K562 (cell line): ENCODE data around the gene POU4F1. TPM values are rescaled to one million over a fixed set of nuclear protein-coding genes. Genes with fewer than 3 reads are reported as not detected.

Experiments used
- ATAC-seq: fragments of 200-7000 bp; cut with Tn5 transposase; 3 replicates; pipeline ENCODE4 v1.9.1; 2020; ENCODE audit warnings: moderate library complexity
- BruUV-seq: library from RNA; stranded (reverse); fragments of 400-500 nt; replicated peaks from 2 replicates; lab custom pipeline; 2021; lab: Mats Ljungman, UMichigan
- CTCF ChIA-PET: fragments of 300-600 bp; formaldehyde crosslinking; extraction: SDS; loops from one replicate; lab custom pipeline; 2021; ENCODE audit warnings: low intra/inter-chr PET ratio; lab: Yijun Ruan, JAX
- POLR2A ChIA-PET: fragments of 300-600, 350-650 bp; sonication (Branson Sonifier 250); formaldehyde crosslinking; extraction: SDS; loops from one replicate; lab custom pipeline; 2021; ENCODE audit warnings: antibody characterized with exemption, inconsistent platforms; lab: Yijun Ruan, JAX
- DNase-seq, 4 experiments: peaks; one replicate each; pipeline versions ENCODE4 v3.0.0 to v3.0.0-alpha.2; 2011 to 2018; ENCODE audit warnings: low spot score in 3 of 4, mixed read lengths in 3 of 4; ENCODE audit errors: extremely low read depth in 1 of 4
- FAIRE-seq: peaks from 2 replicates; lab custom pipeline; 2011; peaks lifted over from hg19 to GRCh38; lab: Jason Lieb, UNC
- H2AFZ ChIP-seq: 2 replicates; pipeline ENCODE4 v1.6.0; 2011; ENCODE audit warnings: low read depth, low read length, control low read depth, inconsistent platforms
- H3K27ac ChIP-seq: fragments of 200-600 bp; 3 replicates; pipeline ENCODE4 v1.8.0; 2011; ENCODE audit warnings: low read depth, mild to moderate bottlenecking, control low read depth, inconsistent platforms, low read length, moderate library complexity, mixed read lengths; ENCODE audit errors: extremely low read depth
- H3K27me3 ChIP-seq, 2 experiments: fragments of 300-600 bp in 1 of 2; 2 replicates in 1 of 2; 3 replicates in 1 of 2; pipeline versions ENCODE4 v1.6.0 to v1.8.0; 2011; ENCODE audit warnings: inconsistent platforms in 2 of 2, low read length in 2 of 2, mild to moderate bottlenecking in 1 of 2, mixed read lengths in 1 of 2, moderate library complexity in 1 of 2; ENCODE audit not compliant: control insufficient read depth in 2 of 2, insufficient read depth in 2 of 2
- H3K36me3 ChIP-seq: fragments of 300-600 bp; 3 replicates; pipeline ENCODE4 v1.8.0; 2011; ENCODE audit warnings: mild to moderate bottlenecking, low read length, inconsistent platforms; ENCODE audit not compliant: control insufficient read depth, insufficient read depth
- H3K4me1 ChIP-seq, 2 experiments: fragments of 200-600 bp in 1 of 2; replicated peaks in 1 of 2; 2 replicates in 1 of 2; 3 replicates in 1 of 2; pipeline versions ENCODE4 v1.5.1 to v1.8.0; 2011; ENCODE audit warnings: inconsistent platforms in 2 of 2, low read length in 2 of 2, mild to moderate bottlenecking in 1 of 2, mixed read lengths in 1 of 2, moderate library complexity in 1 of 2; ENCODE audit not compliant: control insufficient read depth in 2 of 2, insufficient read depth in 2 of 2
- H3K4me2 ChIP-seq: 2 replicates; pipeline ENCODE4 v1.6.1; 2011; ENCODE audit warnings: low read length, control low read depth, inconsistent platforms, mixed read lengths; ENCODE audit not compliant: insufficient read depth
- H3K4me3 ChIP-seq: fragments of 200-600 bp; sonication (generic), shearing (Covaris generic); 2 replicates; pipeline ENCODE4 v1.5.1; 2016; ENCODE audit warnings: control low read depth, inconsistent platforms
- H3K79me2 ChIP-seq: fragments of 200-600 bp; 3 replicates; pipeline ENCODE4 v1.8.0; 2011; ENCODE audit warnings: low read length, inconsistent platforms; ENCODE audit not compliant: control insufficient read depth, insufficient read depth
- H3K9ac ChIP-seq, 2 experiments: 2 replicates each; pipeline versions ENCODE4 v1.6.0 to v1.6.1; 2011; ENCODE audit warnings: low read depth in 2 of 2, low read length in 2 of 2, control low read depth in 1 of 2, inconsistent platforms in 1 of 2, mild to moderate bottlenecking in 1 of 2, mixed read lengths in 1 of 2; ENCODE audit not compliant: insufficient read depth in 1 of 2
- H3K9me1 ChIP-seq: one replicate; pipeline ENCODE4 v1.6.0; 2011; ENCODE audit warnings: inconsistent platforms, mild to moderate bottlenecking, low read length, moderate library complexity; ENCODE audit not compliant: control insufficient read depth, insufficient read depth
- H3K9me3 ChIP-seq: replicated peaks from 2 replicates; pipeline ENCODE4 v1.5.1; 2011; ENCODE audit warnings: low read depth, low read length, inconsistent platforms; ENCODE audit not compliant: control insufficient read depth, insufficient read depth
- H4K20me1 ChIP-seq: replicated peaks from 2 replicates; pipeline ENCODE4 v1.6.1; 2011; ENCODE audit warnings: low read length, inconsistent platforms, mixed read lengths; ENCODE audit not compliant: control insufficient read depth, insufficient read depth
- CXXC5 ChIP-seq: fragments of 250-450 bp; sonication (Bioruptor Pico); IDR thresholded peaks from 2 replicates; pipeline ENCODE4 v1.8.0; 2022; ENCODE audit warnings: inconsistent platforms, mild to moderate bottlenecking, moderate library complexity
- DACH1 ChIP-seq: fragments of 450-650 bp; IDR thresholded peaks from 2 replicates; pipeline ENCODE4 v1.6.1; 2018; ENCODE audit not compliant: partially characterized antibody
- GATAD2A ChIP-seq: fragments of 450-650 bp; IDR thresholded peaks from 2 replicates; pipeline ENCODE4 v1.6.1; 2017
- HMG20B ChIP-seq: fragments of 250-450 bp; sonication (Bioruptor Pico); IDR thresholded peaks from 2 replicates; pipeline ENCODE4 v1.5.0; 2021; ENCODE audit warnings: mild to moderate bottlenecking
- KLF13 ChIP-seq: fragments of 450-650 bp; IDR thresholded peaks from 2 replicates; pipeline ENCODE4 v1.6.1; 2016; ENCODE audit warnings: missing genetic modification characterization, low read depth, mild to moderate bottlenecking, missing compliant biosample characterization, moderate library complexity, borderline replicate concordance
- L3MBTL2 ChIP-seq: fragments of 450-650 bp; IDR thresholded peaks from 2 replicates; pipeline ENCODE4 v1.6.1; 2016; ENCODE audit warnings: mild to moderate bottlenecking, moderate library complexity
- NFRKB ChIP-seq: fragments of 450-650 bp; IDR thresholded peaks from 2 replicates; pipeline ENCODE4 v1.6.1; 2016; ENCODE audit warnings: low read depth
- ZNF282 ChIP-seq: sonication (generic); formaldehyde crosslinking; IDR thresholded peaks from 2 replicates; pipeline ENCODE4 v1.8.1; 2023; ENCODE audit warnings: missing genetic modification reagents
- ZNF551 ChIP-seq: fragments of 250-450 bp; sonication (Bioruptor Pico); IDR thresholded peaks from 2 replicates; pipeline ENCODE4 v1.5.0; 2021; ENCODE audit warnings: mild to moderate bottlenecking, moderate library complexity
- ZNF57 ChIP-seq: fragments of 450-650 bp; formaldehyde crosslinking; IDR thresholded peaks from 2 replicates; pipeline ENCODE4 v1.4.0; 2020; ENCODE audit warnings: mild to moderate bottlenecking, moderate library complexity
- ZNF707 ChIP-seq: fragments of 250-450 bp; sonication (Bioruptor Pico); conservative IDR thresholded peaks from 2 replicates; pipeline ENCODE4 v1.8.0; 2022; ENCODE audit warnings: inconsistent platforms, mild to moderate bottlenecking, moderate library complexity
- WGBS: fragments of 100-300 bp; shearing (Covaris generic); methylation state at CpG from one replicate; pipeline ENCODE4 v1.1.6; 2016; ENCODE audit warnings: low coverage, mixed read lengths; ENCODE audit not compliant: insufficient coverage; ENCODE audit errors: missing lambda C conversion rate; 5-methylcytosine and 5-hydroxymethylcytosine counted together
- in situ Hi-C: fragments of 300-500 bp; cut with MboI; formaldehyde crosslinking; loops from 4 replicates; pipeline ENCODE4 v1.15.0; 2018; ENCODE audit warnings: inconsistent platforms, mixed read lengths
- intact Hi-C: fragments of 100-400 bp; cut with micrococcal nuclease; formaldehyde crosslinking; loops from 2 replicates; pipeline ENCODE4 v1.14.2; 2022
- polyA plus RNA-seq, 8 experiments: library from polyadenylated mRNA; depleted of rRNA in 4 of 8; stranded (reverse) in 5 of 8; unstranded in 3 of 8; fragments of >200 nt; fragmentation: Nextera tagmentation in 2 of 8; fragmentation: Illumina TruSeq in 1 of 8; extraction: Ambion mirVana in 2 of 8; extraction: Trizol in 1 of 8; gene quantifications; 2 replicates each; pipeline versions ENCODE4 v1.2.1 to v1.2.3, GENCODE V29; 2011 to 2014; ENCODE audit warnings: inconsistent platforms in 1 of 8, missing spikeins in 1 of 8
- total RNA-seq, 7 experiments: library from RNA; depleted of rRNA in 6 of 7; stranded (reverse); fragments of >200 nt in 6 of 7; fragmentation: Illumina TruSeq in 2 of 7; extraction: Trizol in 2 of 7; gene quantifications; 2 replicates each; pipeline versions ENCODE4 v1.2.1 to v1.2.3, GENCODE V29; 2011 to 2021; ENCODE audit warnings: low replicate concordance in 1 of 7
- TF ChIP-seq, protein P1 (sequence below): fragments of 150-350 bp; conservative IDR thresholded peaks from 2 replicates; pipeline ENCODE4 v1.6.1; 2014; ENCODE audit warnings: low read length
- TF ChIP-seq, protein P2 (sequence below): fragments of 450-650 bp; IDR thresholded peaks from 2 replicates; pipeline ENCODE4 v1.6.1; 2018; ENCODE audit not compliant: partially characterized antibody
- TF ChIP-seq, protein P3 (sequence below): sonication (generic); IDR thresholded peaks from 2 replicates; pipeline ENCODE4 v1.6.1; 2016

POU4F1 gene
- total and polyA plus RNA-seq, 9 of the 15 experiments (the other 6 are each of a cell fraction or from before 2014, with no cell fraction given): 0.61 to 2.8 (median 1.5) TPM

DNA sequence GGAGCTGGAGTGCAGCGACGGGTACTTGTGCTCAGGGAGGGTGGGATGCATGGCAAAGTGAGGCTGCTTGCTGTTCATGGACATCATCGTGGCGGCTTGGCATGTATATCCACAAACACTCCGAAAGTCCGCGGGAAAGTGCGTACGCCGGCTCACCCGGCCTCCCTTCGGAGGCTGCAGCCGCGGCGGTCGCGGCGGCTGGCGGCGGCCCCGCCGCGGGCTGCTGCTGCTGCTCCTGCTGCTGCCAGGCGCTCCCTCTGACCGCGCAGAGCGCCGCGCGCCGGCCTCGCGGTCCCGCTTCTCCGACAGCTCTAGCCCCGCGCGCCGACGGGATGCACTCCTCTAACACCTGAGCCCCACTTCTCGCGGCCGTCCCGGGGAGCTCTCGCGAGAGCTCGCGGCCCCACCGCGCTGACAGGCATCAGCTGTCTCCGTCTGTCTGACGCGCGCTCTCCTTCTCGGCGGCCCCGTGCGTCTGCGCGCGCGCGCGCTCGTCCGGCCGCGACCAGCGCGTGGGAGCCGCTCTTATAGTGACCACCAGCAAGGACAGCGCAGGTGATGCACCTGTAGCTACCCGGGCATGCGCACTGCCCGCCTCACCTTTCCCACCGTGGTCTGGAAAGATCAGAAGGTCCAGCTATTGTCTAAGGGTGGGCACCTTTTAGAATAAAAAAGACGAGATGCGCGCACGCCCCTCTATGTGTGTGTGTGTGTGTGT lies at the start of gene POU4F1 (continued):
- TF ChIP-seq L3MBTL2: peak; percentile 95
- TF ChIP-seq GATAD2A: no peak
- TF ChIP-seq HMG20B (CRISPR knock-in tag): no peak
- TF ChIP-seq ZNF57: no peak
- TF ChIP-seq ZNF707 (CRISPR knock-in tag): no peak
- TF ChIP-seq NFRKB: no peak
- peak; percentile 78 for TF ChIP-seq CXXC5 (CRISPR knock-in tag)
- peak; percentile 58 for TF ChIP-seq DACH1

DNA sequence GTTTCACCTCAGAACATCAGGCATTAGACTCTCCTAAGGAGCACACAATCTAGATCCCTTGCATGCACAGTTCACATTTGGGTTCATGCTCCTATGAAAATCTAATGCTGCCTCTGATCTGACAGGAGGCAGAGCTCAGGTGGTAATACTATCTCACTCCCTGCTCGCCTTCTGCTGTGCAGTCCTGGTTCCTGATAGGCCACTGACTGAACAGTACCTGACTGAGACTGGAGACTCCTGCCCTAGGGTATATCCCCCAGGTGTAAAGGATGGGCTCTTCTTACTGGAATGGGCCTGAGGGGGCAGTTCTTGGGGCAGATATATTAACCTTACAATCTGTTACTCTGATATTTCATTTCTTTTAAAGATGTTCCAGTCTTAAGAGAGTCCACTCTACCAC lies 49.3 kb upstream of the POU4F1 start:
- no TSS peak for BruUV-seq
- Histone ChIP-seq H3K27me3 (no peaks in the 10 kb centered on the region), H3K79me2 (peaks cover 97% of the 10 kb centered on the region), H3K36me3 (peaks cover 6% of the 10 kb centered on the region; the same call in 2 of the 3 replicates), H4K20me1 (peaks cover 34% of the 10 kb centered on the region), H3K27ac (no peak overlapping the region), H3K4me3 (no peak overlapping the region), H3K9me1 (peaks cover 4% of the 10 kb centered on the region), H3K4me2 (no peak overlapping the region), H3K9me3 (no peaks in the 10 kb centered on the region), H3K9ac (no peak overlapping the region), H2AFZ (no peak overlapping the region), H3K4me1 (peaks cover 4 to 24% of the 10 kb centered on the region in 2 experiments; a peak in 3 of 5 replicates)
- FAIRE-seq (no peak), DNase-seq (no peak), ATAC-seq (no peak; the same call in 2 of the 3 replicates)
- POLR2A ChIA-PET: no interaction called here
- CTCF ChIA-PET: no interaction called here
- 33% methylated on average over 1 of the region's 1 CpG for WGBS
- in situ Hi-C loops (no loop called here), intact Hi-C loops (no loop called here)
- TF ChIP-seq, protein P1, sequence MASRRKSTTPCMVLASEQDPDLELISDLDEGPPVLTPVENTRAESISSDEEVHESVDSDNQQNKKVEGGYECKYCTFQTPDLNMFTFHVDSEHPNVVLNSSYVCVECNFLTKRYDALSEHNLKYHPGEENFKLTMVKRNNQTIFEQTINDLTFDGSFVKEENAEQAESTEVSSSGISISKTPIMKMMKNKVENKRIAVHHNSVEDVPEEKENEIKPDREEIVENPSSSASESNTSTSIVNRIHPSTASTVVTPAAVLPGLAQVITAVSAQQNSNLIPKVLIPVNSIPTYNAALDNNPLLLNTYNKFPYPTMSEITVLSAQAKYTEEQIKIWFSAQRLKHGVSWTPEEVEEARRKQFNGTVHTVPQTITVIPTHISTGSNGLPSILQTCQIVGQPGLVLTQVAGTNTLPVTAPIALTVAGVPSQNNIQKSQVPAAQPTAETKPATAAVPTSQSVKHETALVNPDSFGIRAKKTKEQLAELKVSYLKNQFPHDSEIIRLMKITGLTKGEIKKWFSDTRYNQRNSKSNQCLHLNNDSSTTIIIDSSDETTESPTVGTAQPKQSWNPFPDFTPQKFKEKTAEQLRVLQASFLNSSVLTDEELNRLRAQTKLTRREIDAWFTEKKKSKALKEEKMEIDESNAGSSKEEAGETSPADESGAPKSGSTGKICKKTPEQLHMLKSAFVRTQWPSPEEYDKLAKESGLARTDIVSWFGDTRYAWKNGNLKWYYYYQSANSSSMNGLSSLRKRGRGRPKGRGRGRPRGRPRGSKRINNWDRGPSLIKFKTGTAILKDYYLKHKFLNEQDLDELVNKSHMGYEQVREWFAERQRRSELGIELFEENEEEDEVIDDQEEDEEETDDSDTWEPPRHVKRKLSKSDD: no peak
- TF ChIP-seq, protein P2, sequence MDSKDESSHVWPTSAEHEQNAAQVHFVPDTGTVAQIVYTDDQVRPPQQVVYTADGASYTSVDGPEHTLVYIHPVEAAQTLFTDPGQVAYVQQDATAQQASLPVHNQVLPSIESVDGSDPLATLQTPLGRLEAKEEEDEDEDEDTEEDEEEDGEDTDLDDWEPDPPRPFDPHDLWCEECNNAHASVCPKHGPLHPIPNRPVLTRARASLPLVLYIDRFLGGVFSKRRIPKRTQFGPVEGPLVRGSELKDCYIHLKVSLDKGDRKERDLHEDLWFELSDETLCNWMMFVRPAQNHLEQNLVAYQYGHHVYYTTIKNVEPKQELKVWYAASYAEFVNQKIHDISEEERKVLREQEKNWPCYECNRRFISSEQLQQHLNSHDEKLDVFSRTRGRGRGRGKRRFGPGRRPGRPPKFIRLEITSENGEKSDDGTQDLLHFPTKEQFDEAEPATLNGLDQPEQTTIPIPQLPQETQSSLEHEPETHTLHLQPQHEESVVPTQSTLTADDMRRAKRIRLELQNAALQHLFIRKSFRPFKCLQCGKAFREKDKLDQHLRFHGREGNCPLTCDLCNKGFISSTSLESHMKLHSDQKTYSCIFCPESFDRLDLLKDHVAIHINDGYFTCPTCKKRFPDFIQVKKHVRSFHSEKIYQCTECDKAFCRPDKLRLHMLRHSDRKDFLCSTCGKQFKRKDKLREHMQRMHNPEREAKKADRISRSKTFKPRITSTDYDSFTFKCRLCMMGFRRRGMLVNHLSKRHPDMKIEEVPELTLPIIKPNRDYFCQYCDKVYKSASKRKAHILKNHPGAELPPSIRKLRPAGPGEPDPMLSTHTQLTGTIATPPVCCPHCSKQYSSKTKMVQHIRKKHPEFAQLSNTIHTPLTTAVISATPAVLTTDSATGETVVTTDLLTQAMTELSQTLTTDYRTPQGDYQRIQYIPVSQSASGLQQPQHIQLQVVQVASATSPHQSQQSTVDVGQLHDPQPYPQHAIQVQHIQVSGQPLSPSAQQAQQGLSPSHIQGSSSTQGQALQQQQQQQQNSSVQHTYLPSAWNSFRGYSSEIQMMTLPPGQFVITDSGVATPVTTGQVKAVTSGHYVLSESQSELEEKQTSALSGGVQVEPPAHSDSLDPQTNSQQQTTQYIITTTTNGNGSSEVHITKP: no peak
- TF ChIP-seq, protein P3, sequence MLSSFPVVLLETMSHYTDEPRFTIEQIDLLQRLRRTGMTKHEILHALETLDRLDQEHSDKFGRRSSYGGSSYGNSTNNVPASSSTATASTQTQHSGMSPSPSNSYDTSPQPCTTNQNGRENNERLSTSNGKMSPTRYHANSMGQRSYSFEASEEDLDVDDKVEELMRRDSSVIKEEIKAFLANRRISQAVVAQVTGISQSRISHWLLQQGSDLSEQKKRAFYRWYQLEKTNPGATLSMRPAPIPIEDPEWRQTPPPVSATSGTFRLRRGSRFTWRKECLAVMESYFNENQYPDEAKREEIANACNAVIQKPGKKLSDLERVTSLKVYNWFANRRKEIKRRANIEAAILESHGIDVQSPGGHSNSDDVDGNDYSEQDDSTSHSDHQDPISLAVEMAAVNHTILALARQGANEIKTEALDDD: no peak
- TF ChIP-seq ZNF282 (CRISPR knock-in tag) (no peak), KLF13 (tag) (no peak), ZNF57 (no peak), ZNF551 (no peak)
